ENCODE results near the gene KIAA2012. TPM values are rescaled to one million over a fixed set of nuclear protein-coding genes. Genes with fewer than 3 reads are reported as not detected.

KIAA2012 gene
- total and polyA plus RNA-seq, 2 experiments from 2014 or later, result 0.24 TPM; not detected in 1

DNA sequence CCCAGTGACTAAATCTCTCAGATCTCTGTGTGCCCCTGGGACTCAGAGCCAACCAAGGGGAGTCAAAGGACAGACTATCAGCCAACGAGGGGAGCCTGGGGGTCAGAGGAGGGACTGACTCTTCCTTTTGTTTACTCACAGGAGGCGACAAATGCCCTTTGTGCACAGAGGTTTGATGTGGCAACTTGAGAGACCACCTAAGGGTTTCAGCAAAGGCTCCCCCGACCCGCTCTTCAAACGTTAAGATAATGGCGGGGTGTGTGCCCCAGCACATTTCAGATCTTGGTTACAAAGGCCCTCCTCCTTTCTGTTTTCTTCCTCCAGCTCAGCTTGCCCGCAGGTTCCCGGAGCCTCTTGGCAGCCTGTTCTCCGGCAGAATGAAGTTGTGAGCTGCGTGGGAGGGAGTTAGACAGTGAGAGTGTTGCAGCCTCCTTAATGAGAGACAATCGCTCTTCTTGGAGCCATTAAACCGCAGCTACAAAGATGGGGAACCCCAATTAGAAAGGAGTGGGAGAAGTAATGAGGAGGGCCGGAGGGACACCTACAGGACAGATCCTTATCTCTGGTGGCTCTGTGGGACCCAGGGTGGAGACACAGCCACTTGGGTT is 76.2 kb downstream of the KIAA2012 start:
- Histone ChIP-seq H3K27me3 (no peaks in the 10 kb centered on the region), H3K9me3 (ENCODE audit: low read depth) (no peaks in the 10 kb centered on the region), H3K4me3 (no peak overlapping the region), H3K27ac (no peak overlapping the region), H3K4me1 (ENCODE audit: low read depth) (no peaks in the 10 kb centered on the region), H3K36me3 (no peaks in the 10 kb centered on the region)
- peak; percentile 18 to 92 for DNase-seq (ENCODE audit: low read depth in 1 of 2, low spot score in 1 of 2)
- TF ChIP-seq, protein P1, sequence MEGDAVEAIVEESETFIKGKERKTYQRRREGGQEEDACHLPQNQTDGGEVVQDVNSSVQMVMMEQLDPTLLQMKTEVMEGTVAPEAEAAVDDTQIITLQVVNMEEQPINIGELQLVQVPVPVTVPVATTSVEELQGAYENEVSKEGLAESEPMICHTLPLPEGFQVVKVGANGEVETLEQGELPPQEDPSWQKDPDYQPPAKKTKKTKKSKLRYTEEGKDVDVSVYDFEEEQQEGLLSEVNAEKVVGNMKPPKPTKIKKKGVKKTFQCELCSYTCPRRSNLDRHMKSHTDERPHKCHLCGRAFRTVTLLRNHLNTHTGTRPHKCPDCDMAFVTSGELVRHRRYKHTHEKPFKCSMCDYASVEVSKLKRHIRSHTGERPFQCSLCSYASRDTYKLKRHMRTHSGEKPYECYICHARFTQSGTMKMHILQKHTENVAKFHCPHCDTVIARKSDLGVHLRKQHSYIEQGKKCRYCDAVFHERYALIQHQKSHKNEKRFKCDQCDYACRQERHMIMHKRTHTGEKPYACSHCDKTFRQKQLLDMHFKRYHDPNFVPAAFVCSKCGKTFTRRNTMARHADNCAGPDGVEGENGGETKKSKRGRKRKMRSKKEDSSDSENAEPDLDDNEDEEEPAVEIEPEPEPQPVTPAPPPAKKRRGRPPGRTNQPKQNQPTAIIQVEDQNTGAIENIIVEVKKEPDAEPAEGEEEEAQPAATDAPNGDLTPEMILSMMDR (IDR thresholded peaks at IDR 0.05; ENCODE audit: low read depth, low read length), result no peak

DNA sequence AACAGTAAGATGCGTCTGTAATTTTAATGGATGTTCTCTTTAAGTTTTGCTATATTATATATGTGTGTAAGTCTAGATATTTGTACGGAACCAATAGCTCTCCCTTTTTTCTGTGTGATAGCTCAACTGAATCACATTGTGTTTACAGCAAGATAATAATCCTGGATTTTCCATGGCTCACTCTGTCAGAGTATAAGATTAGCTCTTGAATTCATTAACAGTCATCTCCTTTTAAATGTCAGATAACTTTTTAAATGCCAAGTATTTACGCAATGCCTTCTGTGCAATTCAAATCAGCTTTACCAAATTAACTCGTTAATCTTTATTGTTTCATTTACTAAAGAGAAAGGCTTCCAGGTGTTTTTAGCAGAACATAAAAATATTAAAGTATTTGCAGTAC is 76.9 kb downstream of the KIAA2012 start:
- no peak overlapping the region for H3K27ac ChIP-seq
- peak in 1 of 2 donors; percentile 58 for DNase-seq (ENCODE audit: low read depth in 1 of 2, low spot score in 1 of 2)
- no peak overlapping the region for H3K4me3 ChIP-seq
- H3K9me3 ChIP-seq (ENCODE audit: low read depth), result no peaks in the 10 kb centered on the region
- no peaks in the 10 kb centered on the region for H3K36me3 ChIP-seq
- TF ChIP-seq, protein P1 (IDR thresholded peaks at IDR 0.05; ENCODE audit: low read depth, low read length), result no peak
- no peaks in the 10 kb centered on the region for H3K27me3 ChIP-seq
- H3K4me1 ChIP-seq (ENCODE audit: low read depth), result no peaks in the 10 kb centered on the region

DNA sequence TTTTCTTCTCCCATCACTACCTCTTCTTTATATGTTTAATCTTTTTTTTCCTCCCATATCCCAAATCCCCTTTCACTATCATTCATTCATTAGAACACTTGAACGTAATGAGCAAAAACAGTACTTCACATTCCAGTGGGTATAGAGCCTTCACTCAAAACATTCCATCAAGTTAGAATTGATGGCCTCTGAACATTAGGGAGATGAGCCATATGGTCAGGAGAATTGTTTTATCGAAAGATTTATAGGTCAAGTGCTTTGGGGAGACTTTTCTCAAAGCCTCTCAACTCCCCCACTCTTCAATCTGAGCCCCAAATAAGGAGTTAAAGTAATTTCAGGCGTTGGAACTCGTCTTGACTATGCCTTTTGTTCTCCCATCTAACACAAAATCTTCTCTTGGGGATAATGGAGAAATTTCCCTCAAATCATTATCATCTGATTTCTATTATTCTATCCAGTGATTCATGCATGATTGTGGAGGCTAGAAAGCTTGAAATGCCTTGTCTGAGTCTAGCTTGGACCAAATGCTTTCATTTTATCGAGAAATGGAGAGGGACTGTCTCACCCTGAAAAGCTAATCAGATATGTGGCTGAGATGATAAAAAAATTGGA is 79.2 kb downstream of the KIAA2012 start:
- no peaks in the 10 kb centered on the region for H3K36me3 ChIP-seq
- no peaks in the 10 kb centered on the region for H3K4me1 ChIP-seq (ENCODE audit: low read depth)
- TF ChIP-seq, protein P1 (IDR thresholded peaks at IDR 0.05; ENCODE audit: low read depth, low read length), result no peak
- no peak overlapping the region for H3K27ac ChIP-seq
- H3K4me3 ChIP-seq, result no peak overlapping the region
- H3K27me3 ChIP-seq, result no peaks in the 10 kb centered on the region
- DNase-seq (ENCODE audit: low read depth in 1 of 2, low spot score in 1 of 2), result no peak
- H3K9me3 ChIP-seq (ENCODE audit: low read depth), result no peaks in the 10 kb centered on the region

DNA sequence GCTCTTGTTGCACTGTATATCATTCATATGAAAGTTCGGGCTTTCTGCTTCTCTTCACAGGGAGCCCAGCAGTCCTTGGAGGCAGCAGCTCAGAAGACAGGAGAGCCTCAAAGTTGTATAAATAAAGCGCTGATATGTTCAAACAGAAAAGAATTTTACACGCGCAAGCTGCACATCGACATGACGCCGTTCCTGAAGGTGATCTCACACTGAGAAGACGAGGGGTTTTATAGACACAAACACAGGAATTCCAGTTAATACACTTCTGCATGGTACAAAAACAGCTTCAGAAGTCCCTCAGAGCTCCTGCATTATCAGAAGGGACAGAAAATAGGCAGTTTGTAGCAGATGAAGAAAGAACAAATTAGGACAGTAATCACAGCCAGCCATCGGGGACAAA is 81.6 kb downstream of the KIAA2012 start:
- H3K27ac ChIP-seq, result no peak overlapping the region
- H3K36me3 ChIP-seq, result no peaks in the 10 kb centered on the region
- TF ChIP-seq, protein P1 (IDR thresholded peaks at IDR 0.05; ENCODE audit: low read depth, low read length), result no peak
- H3K4me1 ChIP-seq (ENCODE audit: low read depth), result no peaks in the 10 kb centered on the region
- no peaks in the 10 kb centered on the region for H3K9me3 ChIP-seq (ENCODE audit: low read depth)
- no peak for DNase-seq (ENCODE audit: low read depth in 1 of 2, low spot score in 1 of 2)
- H3K27me3 ChIP-seq, result no peaks in the 10 kb centered on the region
- no peak overlapping the region for H3K4me3 ChIP-seq

DNA sequence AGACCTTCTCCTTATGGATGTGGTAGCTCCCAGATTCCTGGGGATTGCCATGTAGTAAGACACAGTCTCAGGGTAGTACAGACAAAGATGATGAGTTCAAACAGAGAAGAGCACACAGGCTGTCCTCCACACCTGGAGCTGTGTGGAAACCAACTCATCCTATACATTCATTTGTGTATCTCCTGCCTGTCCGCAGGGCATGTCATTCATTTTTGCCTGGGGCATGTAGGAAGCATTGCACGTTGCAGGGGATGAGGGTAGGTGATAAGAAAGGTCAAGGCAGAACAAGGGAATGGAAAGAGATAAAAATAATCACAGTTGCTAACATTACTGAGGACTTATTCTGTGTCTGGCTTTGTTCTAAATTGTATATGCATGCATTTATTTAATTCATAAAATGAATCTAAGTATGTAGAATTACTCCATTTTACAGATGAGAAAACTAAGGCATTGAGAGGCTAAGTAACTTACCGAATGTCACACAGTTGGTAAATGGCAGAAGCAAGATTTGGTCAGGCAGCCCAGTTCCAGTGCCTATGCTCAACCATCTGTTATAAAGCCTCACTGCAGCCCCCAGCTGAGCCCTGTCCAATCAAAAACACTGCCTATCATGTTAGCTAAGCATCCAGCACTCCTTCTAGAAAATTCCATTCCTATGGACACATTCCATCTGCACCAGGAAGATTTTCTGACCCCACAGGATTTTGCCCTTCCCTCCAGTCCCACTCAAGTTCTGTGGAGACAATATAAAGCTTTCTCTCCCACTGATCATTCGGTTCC is 84.3 kb downstream of the KIAA2012 start:
- TF ChIP-seq, protein P1 (IDR thresholded peaks at IDR 0.05; ENCODE audit: low read depth, low read length), result no peak
- H3K4me3 ChIP-seq, result no peak overlapping the region

More for the DNA sequence above, 84.3 kb downstream of the KIAA2012 start:
- H3K27ac ChIP-seq, result no peak overlapping the region
- H3K27me3 ChIP-seq, result no peaks in the 10 kb centered on the region
- no peaks in the 10 kb centered on the region for H3K36me3 ChIP-seq
- H3K4me1 ChIP-seq (ENCODE audit: low read depth), result peaks cover 8% of the 10 kb centered on the region
- no peak for DNase-seq (ENCODE audit: low read depth in 1 of 2, low spot score in 1 of 2)
- no peaks in the 10 kb centered on the region for H3K9me3 ChIP-seq (ENCODE audit: low read depth)

Data from cardiac muscle cell (in vitro differentiated cells and primary cell).